GM18498 (cell line): ENCODE data around the gene ANTKMT.
A peak's percentile ranks its signal among the peaks of the same experiment; 100 is the strongest.
"Not testable (repeated sequence)": the region's sequence is repeated elsewhere in the genome, so short reads cannot be mapped to it uniquely, and the experiment has no call there.

ENCODE experiments used
- ATAC-seq: cut with Tn5 transposase; IDR thresholded peaks from one replicate; pipeline ENCODE4 v1.9.1; 2021; ENCODE audit warnings: mild to moderate bottlenecking, moderate library complexity; ENCODE audit not compliant: unreplicated experiment

ANTKMT gene

DNA sequence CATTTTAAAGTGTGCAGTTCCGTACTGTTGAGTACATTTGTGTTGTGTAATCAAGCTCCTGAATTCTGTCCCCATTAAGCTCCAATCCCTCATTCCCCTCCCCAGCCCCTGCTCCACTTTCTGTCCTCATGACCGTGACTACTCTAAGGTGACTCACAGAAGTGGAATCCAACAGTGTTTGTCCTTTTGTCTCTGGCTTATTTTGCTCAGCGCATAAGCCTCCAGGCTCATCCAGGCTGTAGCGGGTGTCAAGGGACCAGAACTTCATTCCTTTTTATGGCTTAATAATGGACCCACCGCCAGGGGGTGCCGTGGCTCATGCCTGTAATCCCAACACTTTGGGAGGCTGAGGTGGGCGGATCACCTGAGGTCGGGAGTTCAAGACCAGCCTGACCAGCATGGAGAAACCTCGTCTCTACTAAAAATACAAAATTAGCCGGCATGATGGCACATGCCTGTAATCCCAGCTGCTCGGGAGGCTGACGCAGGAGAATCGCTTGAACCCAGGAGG lies 8.2 kb upstream of the ANTKMT start:
- not testable (repeated sequence) for ATAC-seq

DNA sequence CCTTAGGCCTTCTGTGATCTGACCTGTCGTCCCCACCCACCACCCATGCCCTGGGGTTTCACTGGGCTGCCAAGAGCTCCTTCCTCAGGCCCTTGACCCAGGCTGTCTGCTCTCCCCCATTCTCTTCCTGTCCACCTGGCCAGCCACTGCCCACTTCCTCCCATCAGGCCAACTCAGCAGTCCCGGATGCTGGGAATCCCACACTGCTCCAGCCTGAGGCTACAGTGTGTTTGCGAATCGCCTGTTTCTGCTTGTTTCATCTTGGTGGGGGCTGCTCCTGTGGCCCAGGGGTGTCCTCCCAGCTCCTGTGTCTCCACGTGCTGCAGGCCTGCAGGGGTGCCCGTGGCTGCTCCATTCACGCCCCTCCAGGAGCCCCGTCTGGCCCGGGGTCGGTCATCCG lies 6.9 kb upstream of the ANTKMT start:
- ATAC-seq, result no peak

- peak; percentile 77 for ATAC-seq
Observed at GRCh38 chr16:714558-715476, 6.1 kb upstream of the ANTKMT start, which contains the start of gene METRN. Gene METRN (plus strand): TSS chr16:715118. CDS start chr16:715290, 172 bp downstream.

DNA sequence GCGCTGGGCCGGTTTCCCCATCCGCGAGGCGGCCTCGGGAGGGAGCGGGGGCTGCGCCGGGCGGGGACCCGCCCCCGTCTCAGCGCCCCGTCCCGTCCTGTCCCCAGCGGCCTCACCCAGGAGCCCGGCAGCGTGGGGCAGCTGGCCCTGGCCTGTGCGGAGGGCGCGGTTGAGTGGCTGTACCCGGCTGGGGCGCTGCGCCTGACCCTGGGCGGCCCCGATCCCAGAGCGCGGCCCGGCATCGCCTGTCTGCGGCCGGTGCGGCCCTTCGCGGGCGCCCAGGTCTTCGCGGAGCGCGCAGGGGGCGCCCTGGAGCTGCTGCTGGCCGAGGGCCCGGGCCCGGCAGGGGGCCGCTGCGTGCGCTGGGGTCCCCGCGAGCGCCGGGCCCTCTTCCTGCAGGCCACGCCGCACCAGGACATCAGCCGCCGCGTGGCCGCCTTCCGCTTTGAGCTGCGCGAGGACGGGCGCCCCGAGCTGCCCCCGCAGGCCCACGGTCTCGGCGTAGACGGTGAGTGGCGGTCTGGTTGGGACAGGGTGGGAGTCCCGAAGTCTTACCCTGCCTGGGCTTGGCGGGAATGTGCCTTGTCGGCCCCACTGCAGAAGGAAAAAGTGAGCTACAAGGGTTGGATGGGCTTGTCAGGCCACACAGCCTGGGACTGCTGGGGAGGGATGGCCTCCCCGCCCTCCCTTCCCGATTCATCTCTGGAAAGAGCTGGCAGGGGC lies 5.3 kb upstream of the ANTKMT start:
- peak; percentile 14 for ATAC-seq

- ATAC-seq, result no peak
Observed at GRCh38 chr16:716200-716568, 4.8 kb upstream of the ANTKMT start.

DNA sequence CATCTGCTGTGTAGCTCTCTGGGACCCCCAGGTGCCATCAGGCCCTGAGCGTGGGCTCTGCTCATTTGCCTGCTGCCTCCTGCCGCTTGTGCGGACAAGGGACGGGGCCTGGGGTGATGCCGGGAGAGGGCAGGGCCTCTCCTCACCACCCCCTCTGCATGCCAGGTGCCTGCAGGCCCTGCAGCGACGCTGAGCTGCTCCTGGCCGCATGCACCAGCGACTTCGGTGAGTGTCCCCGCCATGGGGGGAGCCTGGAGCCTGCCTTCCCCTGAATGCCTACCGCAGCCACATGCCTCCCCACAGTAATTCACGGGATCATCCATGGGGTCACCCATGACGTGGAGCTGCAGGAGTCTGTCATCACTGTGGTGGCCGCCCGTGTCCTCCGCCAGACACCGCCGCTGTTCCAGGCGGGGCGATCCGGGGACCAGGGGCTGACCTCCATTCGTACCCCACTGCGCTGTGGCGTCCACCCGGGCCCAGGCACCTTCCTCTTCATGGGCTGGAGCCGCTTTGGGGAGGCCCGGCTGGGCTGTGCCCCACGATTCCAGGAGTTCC lies 4.1 kb upstream of the ANTKMT start:
- ATAC-seq, result no peak

DNA sequence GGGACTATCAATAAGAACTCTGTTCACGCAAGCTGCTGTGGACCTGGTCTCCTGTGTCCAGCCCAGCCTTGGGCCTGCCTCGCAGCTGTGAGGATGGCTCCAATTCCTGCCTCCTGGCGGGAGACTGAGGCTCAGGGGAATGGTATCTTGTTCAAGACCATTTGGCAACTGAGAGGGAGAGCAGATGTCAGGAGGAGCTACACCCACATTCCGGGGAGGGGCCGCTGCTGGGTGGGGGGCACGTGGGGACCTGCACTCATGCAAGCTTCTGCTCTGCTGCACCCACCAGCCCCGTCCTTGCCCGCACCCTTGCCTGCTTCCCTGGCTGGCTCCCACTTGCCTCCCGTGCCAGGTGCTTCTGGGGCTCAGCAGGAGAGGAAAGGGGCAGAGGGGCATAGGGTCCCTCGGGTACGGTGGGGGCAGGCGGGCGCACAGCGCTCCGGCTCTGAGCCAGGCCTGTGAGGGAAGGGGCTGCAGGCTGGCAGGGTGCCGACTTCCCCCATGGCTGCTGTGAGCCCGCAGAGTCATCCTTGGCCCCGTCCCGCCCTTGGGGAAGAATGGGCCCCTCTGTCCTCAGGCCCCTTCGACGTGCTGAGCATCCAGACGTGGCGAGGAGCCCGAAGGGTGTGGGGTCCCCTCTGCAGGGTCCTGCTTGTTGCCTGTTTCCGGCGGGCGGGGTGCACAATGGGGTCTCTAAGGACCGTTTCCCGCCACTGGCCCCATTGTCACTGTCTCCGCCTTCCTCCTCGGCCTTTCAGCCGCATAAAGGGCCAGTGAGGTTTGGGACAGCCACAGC lies 3.3 kb upstream of the ANTKMT start:
- no peak for ATAC-seq

- ATAC-seq, result no peak
Observed at GRCh38 chr16:718389-718788, 2.6 kb upstream of the ANTKMT start.

- no peak for ATAC-seq
Observed at GRCh38 chr16:718922-719321, 2.0 kb upstream of the ANTKMT start.

GRCh38 chr16:719815-720446 lies 1.0 kb upstream of the ANTKMT start:
- ATAC-seq, result no peak

DNA sequence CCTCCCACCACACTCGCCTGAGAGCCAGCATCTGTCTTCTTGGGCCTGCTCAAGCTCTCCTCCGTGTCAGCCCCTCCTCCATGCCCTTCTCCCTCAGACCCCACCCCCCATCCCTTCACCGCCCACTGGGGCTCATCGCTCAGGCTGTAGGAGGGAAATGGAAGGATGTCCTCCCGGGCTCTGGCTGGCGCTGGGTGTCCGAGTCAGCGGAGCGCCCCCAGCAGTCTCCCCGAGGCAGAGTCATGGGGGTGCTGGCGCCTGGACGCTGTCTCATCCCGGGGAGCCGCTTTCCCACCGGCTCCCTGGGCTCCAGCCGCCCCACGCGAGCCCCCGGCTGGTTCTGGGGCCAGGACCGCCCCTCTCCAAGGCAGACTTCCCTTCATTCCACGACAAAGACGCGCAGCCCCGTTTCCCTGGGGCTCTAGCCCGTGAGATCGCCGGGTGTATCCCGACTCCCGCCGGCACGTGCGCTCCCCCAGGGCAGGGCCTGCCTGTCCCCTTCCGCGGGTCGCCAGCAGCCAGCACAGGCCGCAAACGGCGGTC lies 428 bp upstream of the ANTKMT start:
- ATAC-seq, result peak; percentile 20

DNA sequence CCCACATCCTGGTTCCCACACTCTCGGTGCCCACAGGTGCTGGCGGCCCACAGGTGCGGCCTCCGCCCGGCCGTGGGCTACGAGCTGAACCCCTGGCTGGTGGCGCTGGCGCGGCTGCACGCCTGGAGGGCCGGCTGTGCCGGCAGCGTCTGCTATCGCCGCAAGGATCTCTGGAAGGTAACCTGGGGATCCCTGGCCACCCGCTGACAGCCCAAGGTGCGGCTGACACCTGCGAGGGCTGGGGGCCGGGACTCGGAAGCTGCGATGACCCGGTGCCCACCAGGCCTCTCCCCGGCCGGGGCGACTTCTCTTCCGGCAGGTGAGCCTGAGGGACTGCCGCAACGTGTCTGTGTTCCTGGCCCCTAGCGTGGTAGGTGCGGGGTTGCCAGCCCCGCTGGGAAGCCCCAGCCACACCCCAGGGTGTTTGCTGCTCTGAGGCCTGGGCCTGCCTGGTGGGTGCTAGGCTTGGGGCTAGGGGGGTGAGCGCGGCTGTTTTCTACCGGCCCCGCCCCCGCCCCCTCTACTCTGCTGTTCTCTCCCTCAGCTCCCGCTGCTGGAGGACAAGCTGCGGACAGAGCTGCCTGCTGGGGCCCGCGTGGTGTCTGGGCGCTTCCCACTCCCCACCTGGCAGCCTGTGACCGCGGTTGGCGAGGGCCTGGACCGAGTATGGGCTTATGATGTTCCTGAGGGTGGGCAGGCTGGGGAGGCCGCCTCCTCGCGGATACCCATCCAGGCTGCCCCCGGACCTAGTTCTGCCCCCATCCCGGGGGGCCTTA lies 1.0 kb downstream of the ANTKMT start:
- ATAC-seq, result no peak

DNA sequence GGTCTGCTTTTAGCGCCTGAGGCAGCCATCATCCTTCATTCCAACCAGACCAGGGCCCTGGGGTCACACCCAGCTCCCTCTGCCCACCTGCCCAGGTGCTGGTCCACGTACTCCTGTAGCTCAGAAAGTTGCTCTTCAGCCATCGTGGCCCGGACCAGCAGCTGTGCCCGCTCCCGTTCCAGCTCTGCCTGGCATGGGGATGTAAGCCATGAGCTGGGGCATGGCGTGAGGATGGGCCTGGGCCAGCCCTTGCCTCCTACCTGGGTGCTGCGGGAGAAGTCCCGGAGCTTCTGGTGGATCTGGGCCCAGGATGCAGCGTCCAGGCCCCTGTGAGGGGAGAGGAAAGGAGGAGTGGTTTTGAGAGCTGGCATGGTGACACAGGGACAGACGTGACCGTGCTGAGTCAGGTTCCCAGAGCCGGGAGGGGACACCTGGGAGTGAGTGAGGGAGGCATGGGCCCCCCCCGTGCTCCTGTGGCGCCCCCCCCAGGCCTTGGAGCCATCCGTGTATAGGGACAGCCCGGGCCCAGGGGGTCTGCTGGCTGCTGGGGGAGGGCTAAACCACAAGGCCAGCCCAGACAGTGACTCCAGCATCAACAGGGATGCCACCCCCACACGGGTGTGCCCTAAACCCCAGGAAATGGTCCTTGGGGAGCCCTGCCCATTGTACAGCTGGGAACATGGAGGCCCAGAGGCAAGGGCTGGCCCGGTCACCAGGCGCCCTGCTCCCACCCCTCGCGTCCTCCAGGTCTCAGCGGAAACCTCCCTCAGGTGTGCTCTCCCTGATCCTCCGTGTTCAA lies 2.1 kb downstream of the ANTKMT start:
- ATAC-seq, result no peak

- ATAC-seq, result no peak
Observed at GRCh38 chr16:723695-724094, 2.7 kb downstream of the ANTKMT start.

- ATAC-seq, result no peak
Observed at GRCh38 chr16:724188-725040, 3.5 kb downstream of the ANTKMT start.

- no peak for ATAC-seq
Observed at GRCh38 chr16:725041-725376, 4.1 kb downstream of the ANTKMT start.

- no peak for ATAC-seq
Observed at GRCh38 chr16:725463-726187, 4.7 kb downstream of the ANTKMT start.
